Endothelial cell (in vitro differentiated cells): ENCODE data around the gene IL15. TPM values are rescaled to one million over a fixed set of nuclear protein-coding genes. Genes with fewer than 3 reads are reported as not detected.

ENCODE experiments used
- DNase-seq: peaks from one replicate; pipeline ENCODE4 v3.0.0; 2021; ENCODE audit warnings: low spot score
- H3K27ac Mint-ChIP-seq: one replicate; pipeline ENCODE4 v1.8.0; 2021; ENCODE audit warnings: mixed read lengths, inconsistent platforms; ENCODE audit not compliant: unreplicated experiment
- H3K27me3 Mint-ChIP-seq: one replicate; pipeline ENCODE4 v1.8.0; 2021; ENCODE audit warnings: mild to moderate bottlenecking, moderate library complexity, mixed read lengths, inconsistent platforms; ENCODE audit not compliant: unreplicated experiment
- H3K36me3 Mint-ChIP-seq: one replicate; pipeline ENCODE4 v1.8.0; 2021; ENCODE audit warnings: mild to moderate bottlenecking, low read depth, mixed read lengths, inconsistent platforms; ENCODE audit not compliant: unreplicated experiment
- H3K4me1 Mint-ChIP-seq: one replicate; pipeline ENCODE4 v1.8.0; 2021; ENCODE audit warnings: mild to moderate bottlenecking, mixed read lengths, inconsistent platforms; ENCODE audit not compliant: unreplicated experiment
- H3K4me3 Mint-ChIP-seq: one replicate; pipeline ENCODE4 v1.8.0; 2021; ENCODE audit warnings: mild to moderate bottlenecking, mixed read lengths, inconsistent platforms; ENCODE audit not compliant: unreplicated experiment
- H3K9me3 Mint-ChIP-seq: one replicate; pipeline ENCODE4 v1.8.0; 2021; ENCODE audit warnings: mixed read lengths, inconsistent platforms; ENCODE audit not compliant: unreplicated experiment
- total RNA-seq: library from RNA; stranded (reverse); fragmentation: NEBNext Ultra II Directional; extraction: Animal tissue kit (Norgen Biotek cat#: 25700); gene quantifications from one replicate; pipeline ENCODE4 v1.2.1, GENCODE V29; 2021; ENCODE audit not compliant: unreplicated experiment
- TF ChIP-seq, protein P1 (sequence below): fragments of 200-600 bp; sonication (generic); IDR thresholded peaks from one replicate; pipeline ENCODE4 v1.5.0; 2021; ENCODE audit warnings: antibody characterized with exemption; ENCODE audit not compliant: unreplicated experiment

The IL15 gene
- total RNA-seq, 1 donor from 2014 or later, result 8.8 TPM

DNA sequence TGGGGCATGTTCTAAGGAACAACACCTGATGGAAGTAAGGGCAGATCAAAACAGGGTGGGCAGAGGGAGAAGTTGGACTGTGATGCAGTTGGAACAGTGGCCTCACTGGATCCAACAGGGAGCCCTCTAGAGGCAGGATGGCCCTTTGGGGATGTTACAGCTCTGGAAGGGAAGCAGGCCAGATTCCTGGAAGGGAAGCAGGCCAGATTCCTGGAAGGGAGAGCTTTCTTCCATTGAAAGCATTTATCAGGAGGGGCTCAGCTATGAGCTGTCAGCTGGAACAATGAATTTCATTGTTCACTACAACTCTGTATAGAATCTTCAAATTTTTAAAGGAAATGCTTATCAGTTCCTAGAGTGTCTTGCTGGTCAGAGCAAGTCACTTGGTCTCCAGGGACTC lies 17.7 kb downstream of the IL15 start:
- Mint-ChIP-seq H3K27me3 (no peaks in the 10 kb centered on the region), H3K27ac (peak overlapping the region; percentile 76), H3K9me3 (no peaks in the 10 kb centered on the region), H3K4me1 (peaks cover 19% of the 10 kb centered on the region), H3K36me3 (no peaks in the 10 kb centered on the region), H3K4me3 (no peak overlapping the region)
- TF ChIP-seq, protein P1, sequence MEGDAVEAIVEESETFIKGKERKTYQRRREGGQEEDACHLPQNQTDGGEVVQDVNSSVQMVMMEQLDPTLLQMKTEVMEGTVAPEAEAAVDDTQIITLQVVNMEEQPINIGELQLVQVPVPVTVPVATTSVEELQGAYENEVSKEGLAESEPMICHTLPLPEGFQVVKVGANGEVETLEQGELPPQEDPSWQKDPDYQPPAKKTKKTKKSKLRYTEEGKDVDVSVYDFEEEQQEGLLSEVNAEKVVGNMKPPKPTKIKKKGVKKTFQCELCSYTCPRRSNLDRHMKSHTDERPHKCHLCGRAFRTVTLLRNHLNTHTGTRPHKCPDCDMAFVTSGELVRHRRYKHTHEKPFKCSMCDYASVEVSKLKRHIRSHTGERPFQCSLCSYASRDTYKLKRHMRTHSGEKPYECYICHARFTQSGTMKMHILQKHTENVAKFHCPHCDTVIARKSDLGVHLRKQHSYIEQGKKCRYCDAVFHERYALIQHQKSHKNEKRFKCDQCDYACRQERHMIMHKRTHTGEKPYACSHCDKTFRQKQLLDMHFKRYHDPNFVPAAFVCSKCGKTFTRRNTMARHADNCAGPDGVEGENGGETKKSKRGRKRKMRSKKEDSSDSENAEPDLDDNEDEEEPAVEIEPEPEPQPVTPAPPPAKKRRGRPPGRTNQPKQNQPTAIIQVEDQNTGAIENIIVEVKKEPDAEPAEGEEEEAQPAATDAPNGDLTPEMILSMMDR, result no peak
- peak; percentile 70 for DNase-seq

DNA sequence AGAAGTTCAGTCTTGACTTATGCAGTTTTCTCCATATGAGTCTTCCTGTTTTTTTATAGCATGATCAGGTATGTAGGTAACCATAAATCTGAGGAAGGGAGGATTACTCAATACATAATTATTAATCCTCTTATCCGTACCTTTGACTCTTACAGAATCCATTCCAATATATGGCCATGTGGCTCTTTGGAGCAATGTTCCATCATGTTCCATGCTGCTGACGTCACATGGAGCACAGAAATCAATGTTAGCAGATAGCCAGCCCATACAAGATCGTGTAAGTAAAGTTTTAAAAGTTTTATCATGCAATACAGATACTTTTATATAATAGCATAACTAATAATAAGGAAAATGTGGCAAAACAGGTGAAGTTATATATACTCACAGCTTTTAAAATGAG lies 19.6 kb downstream of the IL15 start:
- peaks cover 21% of the 10 kb centered on the region for H3K4me1 Mint-ChIP-seq
- no peak overlapping the region for H3K27ac Mint-ChIP-seq
- TF ChIP-seq, protein P1, result no peak
- H3K9me3 Mint-ChIP-seq, result no peaks in the 10 kb centered on the region
- H3K36me3 Mint-ChIP-seq, result no peaks in the 10 kb centered on the region
- no peaks in the 10 kb centered on the region for H3K27me3 Mint-ChIP-seq
- no peak overlapping the region for H3K4me3 Mint-ChIP-seq
- DNase-seq, result no peak

DNA sequence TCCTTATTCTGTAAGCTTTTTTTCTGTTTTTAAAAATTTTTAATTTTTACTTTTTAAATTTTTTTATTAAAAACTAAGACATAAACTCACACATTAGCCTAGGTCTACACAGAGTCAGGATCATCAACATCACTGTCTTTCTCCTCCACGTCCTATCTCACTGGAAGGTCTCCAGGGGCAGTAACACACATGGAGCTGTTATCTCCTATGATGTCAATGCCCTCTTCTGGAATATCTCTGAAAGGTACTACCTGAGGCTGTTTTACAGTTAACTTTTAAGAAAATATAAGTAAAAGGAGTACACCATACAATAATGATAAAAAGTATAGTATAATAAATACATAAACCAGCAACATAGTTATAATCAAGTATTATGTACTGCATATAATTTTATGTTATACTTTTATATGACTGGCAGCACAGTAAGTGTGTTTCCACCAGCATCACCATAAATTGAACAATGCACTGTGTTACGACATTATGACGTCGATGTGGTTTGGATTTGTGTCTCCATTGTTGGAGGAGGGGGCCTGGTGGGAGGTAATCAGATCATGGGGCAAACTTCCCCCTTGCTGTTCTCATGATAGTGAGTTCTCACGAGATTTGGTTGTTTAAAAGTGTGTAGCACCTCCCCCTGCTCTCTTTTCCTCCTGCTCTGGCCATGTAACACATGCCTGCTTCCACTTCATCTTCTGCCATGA lies 21.3 kb downstream of the IL15 start:
- H3K27ac Mint-ChIP-seq, result no peak overlapping the region
- no peaks in the 10 kb centered on the region for H3K9me3 Mint-ChIP-seq
- peaks cover 19% of the 10 kb centered on the region for H3K4me1 Mint-ChIP-seq
- DNase-seq, result no peak
- H3K4me3 Mint-ChIP-seq, result no peak overlapping the region
- no peaks in the 10 kb centered on the region for H3K27me3 Mint-ChIP-seq
- no peaks in the 10 kb centered on the region for H3K36me3 Mint-ChIP-seq
- TF ChIP-seq, protein P1, result no peak

DNA sequence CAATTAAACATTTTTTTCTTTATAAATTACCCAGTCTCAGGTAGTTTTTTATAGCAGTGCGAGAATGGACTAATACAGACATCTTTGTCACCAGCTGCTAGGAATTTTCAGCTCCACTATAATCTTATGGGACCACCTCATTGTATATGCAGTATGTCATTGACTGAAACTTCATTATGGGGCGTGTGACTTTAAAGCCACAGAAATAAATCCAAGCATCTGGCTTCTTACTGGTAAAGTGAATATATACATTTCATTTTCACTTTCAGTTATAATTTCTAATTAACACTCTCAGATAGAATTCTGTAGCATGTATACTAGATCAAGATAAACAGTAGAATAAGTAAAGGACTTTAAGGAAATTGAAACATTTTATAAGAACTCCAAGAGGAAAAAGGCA lies 21.9 kb downstream of the IL15 start:
- H3K36me3 Mint-ChIP-seq, result no peaks in the 10 kb centered on the region
- peaks cover 19% of the 10 kb centered on the region for H3K4me1 Mint-ChIP-seq
- H3K27me3 Mint-ChIP-seq, result no peaks in the 10 kb centered on the region
- TF ChIP-seq, protein P1, result no peak
- H3K9me3 Mint-ChIP-seq, result no peaks in the 10 kb centered on the region
- no peak for DNase-seq
- H3K27ac Mint-ChIP-seq, result no peak overlapping the region
- no peak overlapping the region for H3K4me3 Mint-ChIP-seq

DNA sequence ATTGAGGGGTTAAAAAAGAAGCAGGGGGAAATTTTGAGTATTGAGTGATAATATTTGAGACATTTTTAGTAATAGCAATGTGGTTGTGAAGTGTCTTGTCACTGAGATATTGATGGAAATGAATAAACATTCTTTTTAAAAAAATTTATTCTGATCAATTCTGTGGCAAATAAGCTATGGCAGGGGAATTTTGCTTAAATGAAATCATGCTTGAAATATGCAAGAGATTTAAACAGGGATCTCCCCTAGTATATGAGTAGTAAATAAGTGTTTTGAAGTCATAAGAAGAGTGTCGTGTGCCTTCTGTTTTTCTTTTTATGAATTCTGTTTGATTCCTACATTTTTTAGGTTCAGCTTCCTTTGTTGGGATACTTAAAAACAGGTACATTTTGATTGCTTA lies 23.2 kb downstream of the IL15 start:
- H3K4me1 Mint-ChIP-seq, result peaks cover 9% of the 10 kb centered on the region
- TF ChIP-seq, protein P1, result no peak
- DNase-seq, result no peak
- H3K4me3 Mint-ChIP-seq, result no peak overlapping the region
- H3K9me3 Mint-ChIP-seq, result no peaks in the 10 kb centered on the region
- H3K36me3 Mint-ChIP-seq, result no peaks in the 10 kb centered on the region
- H3K27ac Mint-ChIP-seq, result no peak overlapping the region
- H3K27me3 Mint-ChIP-seq, result no peaks in the 10 kb centered on the region
